MM.1S (cell line): ENCODE data around the gene MYLK.

ENCODE experiments used
- DNase-seq: peaks from one replicate; pipeline ENCODE4 v3.0.0-alpha.2; 2015
- H2AFZ ChIP-seq: fragments of 300-600 bp; sonication (generic); 2 replicates; pipeline ENCODE4 v1.6.0; 2016; ENCODE audit warnings: antibody characterized with exemption, low read length
- H3F3A ChIP-seq: fragments of 300-600 bp; sonication (generic); 2 replicates; pipeline ENCODE4 v1.6.1; 2016; ENCODE audit warnings: mild to moderate bottlenecking, antibody characterized with exemption, low read length, moderate library complexity, mixed read lengths; ENCODE audit not compliant: insufficient read depth
- H3K27ac ChIP-seq: fragments of 300-600 bp; sonication (generic); 2 replicates; pipeline ENCODE4 v1.5.1; 2016; ENCODE audit warnings: mild to moderate bottlenecking, low read length
- H3K27me3 ChIP-seq: fragments of 300-600 bp; sonication (generic); replicated peaks from 2 replicates; pipeline ENCODE4 v1.6.0; 2016; ENCODE audit warnings: low read length; ENCODE audit not compliant: insufficient read depth
- H3K36me3 ChIP-seq: fragments of 300-600 bp; sonication (generic); replicated peaks from 2 replicates; pipeline ENCODE4 v1.6.1; 2016; ENCODE audit warnings: mild to moderate bottlenecking, low read length, mixed read lengths; ENCODE audit not compliant: insufficient read depth
- H3K4me1 ChIP-seq: fragments of 300-600 bp; sonication (generic); 2 replicates; pipeline ENCODE4 v1.6.1; 2016; ENCODE audit warnings: low read length, mixed read lengths
- H3K4me2 ChIP-seq: fragments of 300-600 bp; sonication (generic); 2 replicates; pipeline ENCODE4 v1.6.0; 2016; ENCODE audit warnings: low read depth, low read length
- H3K4me3 ChIP-seq: fragments of 300-600 bp; sonication (generic); 2 replicates; pipeline ENCODE4 v1.5.1; 2016; ENCODE audit warnings: low read length, mixed read lengths
- H3K79me2 ChIP-seq: fragments of 300-600 bp; sonication (generic); 2 replicates; pipeline ENCODE4 v1.6.1; 2016; ENCODE audit warnings: mixed run types, low read length, mixed read lengths
- H3K9ac ChIP-seq: fragments of 300-600 bp; sonication (generic); 2 replicates; pipeline ENCODE4 v1.6.1; 2016; ENCODE audit warnings: low read length, mixed read lengths
- H3K9me2 ChIP-seq: fragments of 300-600 bp; sonication (generic); replicated peaks from 2 replicates; pipeline ENCODE4 v1.6.1; 2016; ENCODE audit warnings: mild to moderate bottlenecking, low read length, mixed read lengths; ENCODE audit not compliant: insufficient read depth
- H3K9me3 ChIP-seq: fragments of 300-600 bp; sonication (generic); replicated peaks from 2 replicates; pipeline ENCODE4 v1.6.1; 2016; ENCODE audit warnings: mild to moderate bottlenecking, low read length, mixed read lengths; ENCODE audit not compliant: insufficient read depth
- H4K20me1 ChIP-seq: fragments of 300-600 bp; sonication (generic); 2 replicates; pipeline ENCODE4 v1.6.1; 2016; ENCODE audit warnings: mild to moderate bottlenecking, low read length, moderate library complexity, mixed read lengths; ENCODE audit not compliant: insufficient read depth
- CTCF ChIP-seq: fragments of 300-600 bp; sonication (generic); IDR thresholded peaks from 2 replicates; pipeline ENCODE4 v1.5.1; 2016; ENCODE audit warnings: antibody characterized with exemption, low read length, mixed read lengths
- EZH2 ChIP-seq: fragments of 300-600 bp; sonication (generic); optimal IDR thresholded peaks from 2 replicates; pipeline ENCODE3; 2017; ENCODE audit warnings: low read depth, mild to moderate bottlenecking, antibody characterized with exemption, low read length, mixed read lengths
- EZH2phosphoT487 ChIP-seq: fragments of 300-600 bp; sonication (generic); IDR thresholded peaks from 2 replicates; pipeline ENCODE4 v1.6.1; 2018; ENCODE audit warnings: antibody characterized with exemption, low read length

Gene MYLK

GRCh38 chr3:123713211-123713610 lies 170.9 kb downstream of the MYLK start:
- Histone ChIP-seq H3K36me3 (no peaks in the 10 kb centered on the region), H3K4me2 (no peak overlapping the region), H3K79me2 (no peaks in the 10 kb centered on the region), H3K4me3 (no peak overlapping the region), H3K27ac (no peak overlapping the region), H3K27me3 (no peaks in the 10 kb centered on the region), H3K4me1 (no peaks in the 10 kb centered on the region), H3K9me2 (no peaks in the 10 kb centered on the region), H4K20me1 (no peaks in the 10 kb centered on the region), H2AFZ (no peak overlapping the region), H3K9me3 (no peaks in the 10 kb centered on the region), H3K9ac (no peak overlapping the region), H3F3A (no peaks in the 10 kb centered on the region)
- TF ChIP-seq EZH2phosphoT487 (no peak), CTCF (no peak), EZH2 (no peak)
- no peak for DNase-seq

DNA sequence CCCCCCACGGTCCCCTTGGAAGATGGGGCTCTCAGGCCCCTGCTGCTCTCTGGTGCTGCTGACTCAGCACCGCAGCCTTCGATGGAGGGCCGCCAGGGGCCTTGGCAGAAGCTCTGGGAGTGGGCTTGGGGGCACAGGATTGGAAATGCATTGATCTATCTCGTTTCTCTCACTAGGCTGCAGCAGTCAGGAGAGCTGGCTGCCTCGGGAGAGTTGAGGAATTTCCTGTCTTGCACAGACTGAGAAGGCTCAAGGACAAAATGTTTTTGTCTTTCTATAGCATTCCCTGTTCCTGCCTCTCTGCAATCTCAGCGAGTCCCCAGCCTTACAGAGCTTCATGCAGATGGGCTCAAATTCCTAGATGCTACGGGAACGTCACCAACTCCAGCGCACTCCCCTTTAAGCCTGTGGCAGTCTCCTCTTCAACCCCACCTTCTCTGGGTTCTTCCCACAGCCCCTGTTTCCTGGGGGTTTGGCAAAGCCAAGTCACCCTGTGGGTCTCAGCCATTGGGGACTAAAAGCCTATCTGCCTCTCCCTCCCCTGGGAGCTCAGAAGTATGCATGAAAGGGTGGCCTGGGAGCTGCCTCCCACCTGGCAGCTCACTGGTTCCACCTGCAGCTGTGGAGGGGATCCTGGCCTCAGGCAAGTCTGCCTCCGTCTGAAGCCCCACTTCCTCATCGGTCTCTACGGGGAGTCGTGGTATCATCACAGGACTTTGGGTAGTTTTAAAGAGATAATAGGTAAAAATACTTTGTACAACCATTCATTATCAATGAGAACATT lies 171.9 kb downstream of the MYLK start:
- DNase-seq, result no peak
- Histone ChIP-seq H3K9ac (no peak overlapping the region), H2AFZ (no peak overlapping the region), H3K36me3 (no peaks in the 10 kb centered on the region), H3K4me3 (no peak overlapping the region), H3K79me2 (no peaks in the 10 kb centered on the region), H3K4me2 (no peak overlapping the region), H3K27me3 (no peaks in the 10 kb centered on the region), H3K4me1 (no peaks in the 10 kb centered on the region), H3K27ac (no peak overlapping the region), H4K20me1 (no peaks in the 10 kb centered on the region), H3K9me2 (no peaks in the 10 kb centered on the region), H3K9me3 (no peaks in the 10 kb centered on the region), H3F3A (no peaks in the 10 kb centered on the region)
- TF ChIP-seq EZH2phosphoT487 (no peak), CTCF (no peak)

DNA sequence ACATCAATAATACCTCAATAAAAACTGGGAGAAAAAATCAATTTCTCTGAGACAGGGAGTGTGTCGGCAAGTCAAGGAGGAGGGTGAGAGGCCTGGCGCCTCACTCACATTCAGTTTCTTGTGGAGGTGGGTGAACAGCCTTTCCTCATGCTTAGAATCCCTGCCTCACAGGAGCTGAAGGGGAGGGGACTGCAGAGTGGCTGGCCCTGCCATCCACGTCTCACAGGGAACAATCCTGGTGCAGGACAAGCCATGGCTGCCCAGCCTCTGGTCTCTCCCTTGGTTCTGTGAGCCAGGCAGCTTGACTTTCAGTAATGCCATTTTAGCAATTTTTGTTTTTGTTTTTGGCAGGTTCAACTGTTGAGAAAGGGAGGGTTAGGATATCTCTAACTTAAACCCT lies 172.8 kb downstream of the MYLK start:
- Histone ChIP-seq H3K9ac (no peak overlapping the region), H3K36me3 (no peaks in the 10 kb centered on the region), H3K27ac (no peak overlapping the region), H3K9me2 (no peaks in the 10 kb centered on the region), H4K20me1 (no peaks in the 10 kb centered on the region), H2AFZ (no peak overlapping the region), H3K4me1 (no peaks in the 10 kb centered on the region), H3K27me3 (no peaks in the 10 kb centered on the region), H3K4me3 (no peak overlapping the region), H3K4me2 (no peak overlapping the region), H3K79me2 (no peaks in the 10 kb centered on the region), H3K9me3 (no peaks in the 10 kb centered on the region), H3F3A (no peaks in the 10 kb centered on the region)
- no peak for DNase-seq
- TF ChIP-seq EZH2phosphoT487 (no peak), CTCF (no peak), EZH2 (no peak)
